Calu3 (cell line): Measurements from ENCODE around the gene LARP4. TPM values are rescaled to one million over a fixed set of nuclear protein-coding genes. Genes with fewer than 3 reads are reported as not detected.

Source experiments
- BruUV-seq: library from RNA; stranded (reverse); fragments of 400-500 nt; replicated peaks from 2 replicates; lab custom pipeline; 2021; lab: Mats Ljungman, UMichigan
- CTCF ChIA-PET: fragments of 300-600 bp; sonication (Branson Sonifier 250); formaldehyde crosslinking; loops from one replicate; lab custom pipeline; 2022; ENCODE audit warnings: antibody characterized with exemption; lab: Charles Lee
- DNase-seq: peaks from one replicate; pipeline ENCODE4 v3.0.0; 2022
- H3K27ac Mint-ChIP-seq: one replicate; pipeline ENCODE4 v1.8.0; 2022; ENCODE audit warnings: mixed read lengths; ENCODE audit not compliant: unreplicated experiment
- H3K27me3 Mint-ChIP-seq: one replicate; pipeline ENCODE4 v1.8.0; 2022; ENCODE audit warnings: mixed read lengths; ENCODE audit not compliant: unreplicated experiment
- H3K36me3 Mint-ChIP-seq: one replicate; pipeline ENCODE4 v1.8.0; 2022; ENCODE audit warnings: mild to moderate bottlenecking, moderate library complexity, mixed read lengths; ENCODE audit not compliant: insufficient read depth, unreplicated experiment
- H3K4me1 Mint-ChIP-seq: one replicate; pipeline ENCODE4 v1.8.0; 2022; ENCODE audit warnings: mild to moderate bottlenecking, low read depth, mixed read lengths; ENCODE audit not compliant: unreplicated experiment
- H3K4me3 Mint-ChIP-seq: one replicate; pipeline ENCODE4 v1.8.0; 2022; ENCODE audit warnings: mild to moderate bottlenecking, low read depth, moderate library complexity, mixed read lengths; ENCODE audit not compliant: unreplicated experiment
- H3K9me3 Mint-ChIP-seq: one replicate; pipeline ENCODE4 v1.8.0; 2022; ENCODE audit warnings: low read depth, mixed read lengths; ENCODE audit not compliant: unreplicated experiment
- intact Hi-C: fragments of 100-400 bp; cut with micrococcal nuclease; formaldehyde crosslinking; loops from one replicate; pipeline ENCODE4 v1.10.0; 2022; ENCODE audit not compliant: unreplicated experiment
- total RNA-seq: library from RNA; stranded (reverse); gene quantifications from 2 replicates; pipeline ENCODE4 v1.2.3, GENCODE V29; 2022
- TF ChIP-seq, protein P1 (sequence below): fragments of 200-600 bp; IDR thresholded peaks from one replicate; pipeline ENCODE4 v1.8.0; 2022; ENCODE audit warnings: antibody characterized with exemption; ENCODE audit not compliant: unreplicated experiment

LARP4 gene
- total RNA-seq, 1 experiment from 2014 or later = 67.6 TPM

DNA sequence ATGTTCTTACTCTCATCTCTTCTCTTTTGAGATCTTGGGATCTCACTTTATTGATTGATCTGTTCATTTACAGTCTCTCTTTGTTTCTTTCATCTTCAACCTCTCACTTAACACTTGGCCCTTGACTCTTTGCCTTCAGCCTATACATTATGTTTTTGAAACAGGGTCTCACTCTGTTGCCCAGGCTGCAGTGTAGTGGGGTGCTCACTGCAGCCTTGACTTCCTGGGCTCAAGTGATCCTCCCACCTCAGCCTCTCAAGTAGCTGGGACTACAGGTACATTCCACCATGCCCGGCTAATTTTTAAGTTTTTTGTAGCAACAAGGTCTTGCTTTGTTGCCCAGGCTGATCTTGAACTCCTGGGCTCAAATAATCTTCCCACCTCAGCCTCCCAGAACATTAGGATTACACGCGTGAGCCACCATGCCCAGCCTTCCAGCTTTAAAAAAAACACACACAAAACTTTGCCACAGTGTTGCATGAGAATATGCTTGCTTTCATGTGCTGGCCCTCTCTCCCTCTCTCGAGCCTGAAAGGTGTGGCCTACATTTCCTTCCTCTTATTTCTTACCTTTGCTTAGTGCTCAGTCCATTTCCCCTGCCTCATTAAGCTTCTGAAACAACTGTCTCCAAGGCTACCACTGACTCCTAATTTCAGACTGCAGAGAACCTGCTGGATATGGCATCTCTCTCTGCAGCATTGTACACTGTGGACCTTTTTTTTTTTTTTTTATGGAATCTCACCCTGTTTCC, 114.0 kb downstream of the LARP4 start:
- no peaks in the 10 kb centered on the region for H3K9me3 Mint-ChIP-seq
- BruUV-seq = no TSS peak
- CTCF ChIA-PET = interaction anchor here (0.6 kb wide), 1 partner anchor 34 kb away, joined by 7 read pairs; no protein-coding TSS in a partner anchor
- H3K27ac Mint-ChIP-seq = peak overlapping the region; percentile 7
- H3K36me3 Mint-ChIP-seq = no peaks in the 10 kb centered on the region
- intact Hi-C loops = no loop called here
- H3K4me1 Mint-ChIP-seq = peaks cover 28% of the 10 kb centered on the region
- TF ChIP-seq, protein P1, sequence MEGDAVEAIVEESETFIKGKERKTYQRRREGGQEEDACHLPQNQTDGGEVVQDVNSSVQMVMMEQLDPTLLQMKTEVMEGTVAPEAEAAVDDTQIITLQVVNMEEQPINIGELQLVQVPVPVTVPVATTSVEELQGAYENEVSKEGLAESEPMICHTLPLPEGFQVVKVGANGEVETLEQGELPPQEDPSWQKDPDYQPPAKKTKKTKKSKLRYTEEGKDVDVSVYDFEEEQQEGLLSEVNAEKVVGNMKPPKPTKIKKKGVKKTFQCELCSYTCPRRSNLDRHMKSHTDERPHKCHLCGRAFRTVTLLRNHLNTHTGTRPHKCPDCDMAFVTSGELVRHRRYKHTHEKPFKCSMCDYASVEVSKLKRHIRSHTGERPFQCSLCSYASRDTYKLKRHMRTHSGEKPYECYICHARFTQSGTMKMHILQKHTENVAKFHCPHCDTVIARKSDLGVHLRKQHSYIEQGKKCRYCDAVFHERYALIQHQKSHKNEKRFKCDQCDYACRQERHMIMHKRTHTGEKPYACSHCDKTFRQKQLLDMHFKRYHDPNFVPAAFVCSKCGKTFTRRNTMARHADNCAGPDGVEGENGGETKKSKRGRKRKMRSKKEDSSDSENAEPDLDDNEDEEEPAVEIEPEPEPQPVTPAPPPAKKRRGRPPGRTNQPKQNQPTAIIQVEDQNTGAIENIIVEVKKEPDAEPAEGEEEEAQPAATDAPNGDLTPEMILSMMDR = no peak
- H3K4me3 Mint-ChIP-seq = no peak overlapping the region
- DNase-seq = no peak
- no peaks in the 10 kb centered on the region for H3K27me3 Mint-ChIP-seq

DNA sequence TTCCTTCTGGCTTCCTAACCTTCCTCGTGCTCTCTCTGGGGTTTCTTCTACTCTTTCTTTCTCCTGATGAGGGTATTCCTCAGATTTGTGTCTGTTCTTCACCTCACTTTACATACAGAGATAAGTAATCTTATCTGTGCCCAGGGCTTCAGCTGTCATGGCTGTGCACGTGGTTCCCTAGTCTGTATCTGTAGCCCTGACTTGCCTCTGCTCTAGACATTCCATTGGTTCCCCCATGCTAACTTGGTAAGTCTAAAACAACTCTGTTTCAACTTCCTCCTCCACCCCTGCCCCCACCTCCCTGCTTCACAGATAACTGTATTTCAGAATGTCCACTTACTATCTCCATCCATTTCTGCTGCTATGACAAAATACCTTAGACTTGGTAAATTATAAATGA, 114.9 kb downstream of the LARP4 start:
- peaks cover 31% of the 10 kb centered on the region for H3K4me1 Mint-ChIP-seq
- TF ChIP-seq, protein P1 = no peak
- DNase-seq = no peak
- H3K4me3 Mint-ChIP-seq = no peak overlapping the region
- no peaks in the 10 kb centered on the region for H3K36me3 Mint-ChIP-seq
- no peaks in the 10 kb centered on the region for H3K9me3 Mint-ChIP-seq
- no peaks in the 10 kb centered on the region for H3K27me3 Mint-ChIP-seq
- intact Hi-C loops = no loop called here
- CTCF ChIA-PET = interaction anchor here (0.6 kb wide), 1 partner anchor 33 kb away, joined by 7 read pairs; no protein-coding TSS in a partner anchor
- H3K27ac Mint-ChIP-seq = no peak overlapping the region
- BruUV-seq = no TSS peak

DNA sequence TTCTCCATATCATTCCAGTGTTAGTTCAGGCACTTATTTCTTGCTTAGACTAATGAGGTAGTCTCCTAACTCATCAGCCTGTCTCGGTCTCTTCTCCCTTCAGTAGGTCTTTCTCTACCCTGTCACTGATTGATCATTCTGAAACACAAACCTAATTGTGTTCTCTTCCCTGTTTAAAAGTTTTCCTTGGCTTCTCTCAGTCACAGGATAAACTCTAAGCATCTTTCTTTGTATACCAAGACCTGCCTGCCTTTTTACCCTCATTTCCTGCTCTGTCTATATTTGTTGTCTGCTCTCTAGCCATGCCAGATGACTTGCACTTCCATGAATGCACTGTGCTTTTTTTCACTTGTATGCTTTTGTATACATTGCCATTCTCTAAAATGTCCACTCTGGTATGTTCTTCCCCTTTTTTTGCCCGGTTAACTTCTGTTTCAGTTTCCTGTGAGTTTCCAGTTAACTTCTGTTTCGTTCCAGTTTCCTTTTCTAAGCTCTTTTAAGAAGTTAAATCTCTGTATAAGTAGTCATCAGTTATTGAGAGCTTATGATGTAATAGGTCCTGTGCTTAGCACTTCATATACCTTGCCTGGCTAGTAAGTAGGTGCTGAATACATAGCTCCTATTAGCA, 116.8 kb downstream of the LARP4 start:
- intact Hi-C loops = no loop called here
- no peak for DNase-seq
- Mint-ChIP-seq H3K9me3 (no peaks in the 10 kb centered on the region), H3K27ac (no peak overlapping the region), H3K4me1 (peaks cover 34% of the 10 kb centered on the region), H3K4me3 (no peak overlapping the region), H3K36me3 (peaks cover 2% of the 10 kb centered on the region), H3K27me3 (no peaks in the 10 kb centered on the region)
- TF ChIP-seq, protein P1 = no peak
- CTCF ChIA-PET = interaction anchor here (0.7 to 1.5 kb wide), 4 partner anchors 9 to 147 kb away, joined by 4 to 5 read pairs (median 4); no protein-coding TSS in a partner anchor
- BruUV-seq = no TSS peak

DNA sequence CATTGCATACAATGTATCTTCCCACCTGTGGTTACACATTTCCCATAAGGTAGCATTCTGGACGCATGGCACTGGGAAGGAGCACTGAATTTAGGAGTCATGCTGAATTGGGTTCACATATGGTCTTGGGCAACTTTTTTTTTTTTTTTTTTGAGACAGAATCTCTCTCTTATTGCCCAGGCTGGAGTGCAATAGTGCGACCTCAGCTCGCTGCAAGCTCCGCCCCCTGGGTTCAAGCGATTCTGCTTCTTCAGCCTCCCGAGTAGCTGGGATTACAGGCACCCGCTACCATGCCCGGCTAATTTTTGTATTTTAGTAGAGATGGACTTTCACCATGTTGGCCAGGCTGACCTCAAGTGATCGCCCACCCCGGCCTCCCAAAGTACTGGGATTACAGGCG, 117.4 kb downstream of the LARP4 start:
- intact Hi-C loops = no loop called here
- no peak for DNase-seq
- peaks cover 5% of the 10 kb centered on the region for H3K36me3 Mint-ChIP-seq
- H3K4me1 Mint-ChIP-seq = peaks cover 34% of the 10 kb centered on the region
- no peak overlapping the region for H3K27ac Mint-ChIP-seq
- H3K9me3 Mint-ChIP-seq = no peaks in the 10 kb centered on the region
- H3K4me3 Mint-ChIP-seq = no peak overlapping the region
- CTCF ChIA-PET = interaction anchor here (0.7 to 1.5 kb wide), 4 partner anchors 9 to 147 kb away, joined by 4 to 5 read pairs (median 4); no protein-coding TSS in a partner anchor
- H3K27me3 Mint-ChIP-seq = no peaks in the 10 kb centered on the region
- TF ChIP-seq, protein P1 = no peak
- BruUV-seq = no TSS peak
